Activated CD4-positive, alpha-beta T cell treated with anti-CD3 and anti-CD28 coated beads for 36 hours (primary cell): ENCODE measurements around the gene RHEBL1. TPM values are rescaled to one million over a fixed set of nuclear protein-coding genes. Genes with fewer than 3 reads are reported as not detected.

Source experiments
- ATAC-seq: fragments of 200-7000 bp; cut with Tn5 transposase; one replicate; pipeline ENCODE4 v1.10.0; 2021; ENCODE audit warnings: mild to moderate bottlenecking, moderate library complexity
- CTCF ChIA-PET: fragments of 350-600 bp; sonication (Branson Sonifier 250); formaldehyde crosslinking; loops from one replicate; lab custom pipeline; 2021; ENCODE audit warnings: antibody characterized with exemption; lab: Charles Lee
- POLR2A ChIA-PET: fragments of 350-600 bp; sonication (Branson Sonifier 250); formaldehyde crosslinking; loops from one replicate; lab custom pipeline; 2021; ENCODE audit warnings: antibody characterized with exemption, inconsistent platforms; lab: Charles Lee
- DNase-seq: peaks from one replicate; pipeline ENCODE4 v3.0.0-alpha.2; 2020
- H3K27ac Mint-ChIP-seq: one replicate; pipeline ENCODE4 v1.8.0; 2021; ENCODE audit warnings: mixed read lengths
- H3K27me3 Mint-ChIP-seq: one replicate; pipeline ENCODE4 v1.8.0; 2021; ENCODE audit warnings: mixed read lengths
- H3K36me3 Mint-ChIP-seq: one replicate; pipeline ENCODE4 v1.8.0; 2021; ENCODE audit warnings: low read depth, mixed read lengths
- H3K4me1 Mint-ChIP-seq: one replicate; pipeline ENCODE4 v1.8.0; 2021; ENCODE audit warnings: mixed read lengths
- H3K4me3 Mint-ChIP-seq: one replicate; pipeline ENCODE4 v1.8.0; 2021; ENCODE audit warnings: mild to moderate bottlenecking, moderate library complexity, mixed read lengths
- H3K9me3 Mint-ChIP-seq: one replicate; pipeline ENCODE4 v1.8.0; 2021; ENCODE audit warnings: low read depth, mixed read lengths
- intact Hi-C, 2 experiments: fragments of 100-400 bp; cut with DNase I in 1 of 2; cut with micrococcal nuclease in 1 of 2; formaldehyde crosslinking; loops; one replicate each; pipeline versions ENCODE4 v1.14.2 to v1.15.1; 2022 to 2024; cut with DNase I, micrococcal nuclease
- total RNA-seq, 2 experiments: library from RNA; stranded (reverse); gene quantifications; one replicate each; pipeline ENCODE4 v1.2.3, GENCODE V29; 2021

The RHEBL1 gene
- total RNA-seq, 2 experiments from 2014 or later = 6.7 to 13.3 TPM

- ChIA-PET POLR2A (no interaction called here), CTCF (interaction anchor here (0.6 to 9.1 kb wide), 24 partner anchors 10 to 558 kb away, joined by 3 to 124 read pairs (median 4); partner anchors contain the start of genes ARF3, LMBR1L, RHEBL1 and TUBA1A)
- no peaks in the 10 kb centered on the region for H3K9me3 Mint-ChIP-seq
- ATAC-seq (peak; percentile 76), DNase-seq (peak; percentile 80)
- H3K27me3 Mint-ChIP-seq = peaks cover 19% of the 10 kb centered on the region
- no peak overlapping the region for H3K27ac Mint-ChIP-seq
- no peak overlapping the region for H3K4me3 Mint-ChIP-seq
- intact Hi-C loops = loop anchor here (1.0 to 2.0 kb wide), 2 partner anchors 33 to 34 kb away; no protein-coding TSS in a partner anchor
- H3K4me1 Mint-ChIP-seq = peaks cover 8% of the 10 kb centered on the region
- H3K36me3 Mint-ChIP-seq = peaks cover 25% of the 10 kb centered on the region
Measured at GRCh38 chr12:49098035-49098451, 28.3 kb upstream of the RHEBL1 start.

DNA sequence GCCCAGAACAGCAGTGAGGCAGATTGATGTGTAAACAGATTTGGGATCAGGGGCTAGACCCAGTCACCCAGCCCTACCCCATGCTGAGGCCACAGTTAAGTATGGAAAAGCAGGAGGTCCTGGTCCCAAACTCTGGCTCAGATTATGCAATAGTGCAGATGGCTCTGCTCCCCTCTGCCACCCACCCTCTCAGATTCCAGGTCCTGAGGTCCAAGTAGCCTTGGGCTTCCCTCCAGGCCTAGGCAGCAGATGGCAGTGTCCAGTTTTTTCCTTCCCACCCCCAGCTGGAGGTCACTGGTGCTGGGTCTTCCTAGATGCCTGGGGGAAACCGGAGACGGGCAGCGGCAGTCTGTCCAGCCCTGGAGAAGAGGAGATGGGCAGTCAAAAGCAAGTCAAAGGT, 27.6 kb upstream of the RHEBL1 start:
- Mint-ChIP-seq H3K27ac (no peak overlapping the region), H3K27me3 (peaks cover 25% of the 10 kb centered on the region), H3K4me3 (no peak overlapping the region), H3K4me1 (peaks cover 8% of the 10 kb centered on the region), H3K36me3 (peaks cover 25% of the 10 kb centered on the region), H3K9me3 (no peaks in the 10 kb centered on the region)
- intact Hi-C loops = no loop called here
- ChIA-PET CTCF (interaction anchor here (1.0 to 9.1 kb wide), 11 partner anchors 10 to 138 kb away, joined by 4 to 124 read pairs (median 10); partner anchors contain the start of genes LMBR1L and RHEBL1), POLR2A (no interaction called here)
- DNase-seq = no peak
- no peak for ATAC-seq

GRCh38 chr12:49094975-49095365, 25.2 kb upstream of the RHEBL1 start:
- DNase-seq (no peak), ATAC-seq (no peak)
- Mint-ChIP-seq H3K4me3 (no peak overlapping the region), H3K27me3 (peaks cover 46% of the 10 kb centered on the region), H3K4me1 (peaks cover 29% of the 10 kb centered on the region), H3K9me3 (no peaks in the 10 kb centered on the region), H3K36me3 (peaks cover 15% of the 10 kb centered on the region), H3K27ac (no peak overlapping the region)
- intact Hi-C loops = loop anchor here in 1 of 2 experiments (5.0 kb wide), 2 partner anchors 98 to 113 kb away; partner anchors contain the start of gene DDN
- ChIA-PET CTCF (interaction anchor here (0.6 to 9.1 kb wide), 15 partner anchors 8 to 237 kb away, joined by 3 to 124 read pairs (median 3); partner anchors contain the start of genes LMBR1L and WNT1), POLR2A (interaction anchor here (0.6 to 1.9 kb wide), 4 partner anchors 32 to 638 kb away, joined by 3 to 5 read pairs (median 3); partner anchors contain the start of gene SPATS2)

DNA sequence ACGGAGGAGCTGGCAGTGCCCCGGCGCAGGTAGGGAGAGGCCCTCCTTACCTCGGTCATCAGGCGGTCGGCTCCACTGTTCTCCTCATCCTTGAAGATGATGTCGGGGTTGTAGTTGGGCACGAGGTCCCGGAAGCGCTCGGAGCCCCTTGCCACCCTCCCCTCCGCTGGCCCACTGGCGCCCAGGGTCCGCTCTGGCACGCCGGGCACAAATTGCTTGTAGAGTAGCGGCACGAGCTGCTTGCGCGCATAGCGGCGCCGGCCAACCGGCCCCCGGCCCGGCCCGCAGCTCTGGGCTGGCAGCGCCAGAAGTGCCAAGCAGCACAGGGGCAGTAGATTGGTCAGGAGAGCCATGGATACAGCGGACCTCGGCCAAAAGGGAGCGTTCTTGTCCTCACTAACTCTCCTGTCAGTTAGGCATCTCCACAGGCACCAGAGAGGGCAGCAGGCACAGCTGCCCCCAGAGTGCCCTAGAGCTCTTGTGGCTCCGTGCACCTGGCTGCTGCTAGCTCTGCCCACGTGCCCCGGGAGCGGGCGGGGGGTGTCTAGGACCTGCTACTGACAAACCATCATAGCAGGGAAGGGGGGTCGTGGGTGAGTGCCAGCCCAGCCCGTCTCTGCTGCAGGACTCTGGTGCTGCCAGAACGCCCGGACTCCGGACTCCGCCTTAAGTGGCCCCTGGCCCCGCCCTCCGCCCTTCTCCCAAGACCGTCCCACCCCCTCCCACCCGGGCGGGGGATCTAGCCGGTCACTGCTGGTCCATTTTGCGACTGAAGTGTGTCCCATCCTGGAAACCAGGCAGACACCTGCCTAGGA, 24.6 kb upstream of the RHEBL1 start, which contains the start of gene DHH:
Gene DHH (minus strand): TSS at position 642 of the 815 bp plus-strand sequence. CDS start 289 bp downstream, at position 353.
- no peak within 1 kb of the TSS for H3K27ac Mint-ChIP-seq
- CTCF ChIA-PET = interaction anchor here (0.7 to 9.1 kb wide), 21 partner anchors 9 to 237 kb away, joined by 3 to 124 read pairs (median 4); partner anchors contain the start of genes LMBR1L, RHEBL1 and WNT1
- DNase-seq = peak; percentile 16
- H3K9me3 Mint-ChIP-seq = no peaks in the 10 kb centered on the region
- ATAC-seq = no peak
- no peak within 1 kb of the TSS for H3K4me3 Mint-ChIP-seq
- peaks cover 32% of the 10 kb centered on the region for H3K4me1 Mint-ChIP-seq
- POLR2A ChIA-PET = interaction anchor here (0.5 to 1.9 kb wide), 7 partner anchors 33 to 638 kb away, joined by 3 to 7 read pairs (median 5); partner anchors contain the start of genes SPATS2 and TUBA1B
- H3K27me3 Mint-ChIP-seq = peaks cover 50% of the 10 kb centered on the region
- peaks cover 10% of the 10 kb centered on the region for H3K36me3 Mint-ChIP-seq
- intact Hi-C loops = loop anchor here in 1 of 2 experiments (5.0 kb wide), 2 partner anchors 97 to 112 kb away; partner anchors contain the start of gene DDN

GRCh38 chr12:49093792-49094159, 24.0 kb upstream of the RHEBL1 start:
- Mint-ChIP-seq H3K9me3 (no peaks in the 10 kb centered on the region), H3K4me3 (no peak overlapping the region), H3K36me3 (peaks cover 10% of the 10 kb centered on the region), H3K27me3 (peaks cover 55% of the 10 kb centered on the region), H3K27ac (no peak overlapping the region), H3K4me1 (peaks cover 33% of the 10 kb centered on the region)
- DNase-seq (no peak), ATAC-seq (no peak)
- CTCF ChIA-PET = interaction anchor here (0.6 to 9.1 kb wide), 21 partner anchors 8 to 531 kb away, joined by 3 to 124 read pairs (median 4); partner anchors contain the start of genes LMBR1L, RHEBL1, TUBA1A and WNT1
- intact Hi-C loops = loop anchor here in 1 of 2 experiments (5.0 kb wide), 2 partner anchors 96 to 111 kb away; partner anchors contain the start of gene DDN
- POLR2A ChIA-PET = interaction anchor here (0.5 to 1.9 kb wide), 4 partner anchors 33 to 94 kb away, joined by 5 to 7 read pairs (median 6); partner anchors contain the start of gene TUBA1B

DNA sequence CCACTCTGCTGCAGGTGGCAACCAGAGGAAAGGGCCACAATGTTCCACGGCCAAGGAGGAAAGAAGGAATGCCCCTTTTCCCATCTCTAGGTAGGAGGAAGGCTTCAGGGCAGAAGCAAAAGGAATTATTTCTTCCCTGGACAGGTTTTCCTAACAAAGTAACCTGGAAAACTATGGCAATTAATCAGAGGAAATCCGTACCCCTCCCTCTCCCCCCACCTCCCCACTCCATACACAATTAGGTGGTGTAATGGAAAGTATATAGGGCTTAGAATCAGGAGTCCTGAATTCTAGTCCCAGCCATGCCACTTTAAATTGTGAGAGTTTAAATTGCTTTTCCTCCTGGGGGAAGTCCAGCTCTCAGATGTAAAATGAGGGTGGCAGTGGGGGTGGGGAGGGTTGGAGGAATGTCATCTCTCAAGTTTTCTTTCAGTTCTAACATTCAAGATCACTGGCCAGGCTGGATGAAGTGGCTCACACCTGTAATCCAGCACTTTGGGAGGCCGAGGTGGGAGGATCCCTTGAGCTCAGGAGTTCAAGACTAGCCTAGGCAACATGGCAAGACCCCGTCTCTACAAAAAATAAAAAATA, 23.1 kb upstream of the RHEBL1 start:
- peaks cover 9% of the 10 kb centered on the region for H3K36me3 Mint-ChIP-seq
- intact Hi-C loops = loop anchor here (1.0 to 5.0 kb wide), 4 partner anchors 29 to 113 kb away; partner anchors contain the start of gene DDN (in 1 of the 2)
- H3K4me3 Mint-ChIP-seq = no peak overlapping the region
- ChIA-PET CTCF (interaction anchor here (0.5 to 6.0 kb wide), 26 partner anchors 8 to 532 kb away, joined by 3 to 43 read pairs (median 5); partner anchors contain the start of genes LMBR1L, RHEBL1 and TUBA1A), POLR2A (interaction anchor here (1.0 to 1.3 kb wide), 2 partner anchors 39 to 95 kb away, joined by 3 to 5 read pairs; partner anchors contain the start of gene TUBA1B)
- peaks cover 60% of the 10 kb centered on the region for H3K27me3 Mint-ChIP-seq
- DNase-seq = no peak
- no peak overlapping the region for H3K27ac Mint-ChIP-seq
- ATAC-seq = no peak
- no peaks in the 10 kb centered on the region for H3K9me3 Mint-ChIP-seq
- H3K4me1 Mint-ChIP-seq = peaks cover 39% of the 10 kb centered on the region

DNA sequence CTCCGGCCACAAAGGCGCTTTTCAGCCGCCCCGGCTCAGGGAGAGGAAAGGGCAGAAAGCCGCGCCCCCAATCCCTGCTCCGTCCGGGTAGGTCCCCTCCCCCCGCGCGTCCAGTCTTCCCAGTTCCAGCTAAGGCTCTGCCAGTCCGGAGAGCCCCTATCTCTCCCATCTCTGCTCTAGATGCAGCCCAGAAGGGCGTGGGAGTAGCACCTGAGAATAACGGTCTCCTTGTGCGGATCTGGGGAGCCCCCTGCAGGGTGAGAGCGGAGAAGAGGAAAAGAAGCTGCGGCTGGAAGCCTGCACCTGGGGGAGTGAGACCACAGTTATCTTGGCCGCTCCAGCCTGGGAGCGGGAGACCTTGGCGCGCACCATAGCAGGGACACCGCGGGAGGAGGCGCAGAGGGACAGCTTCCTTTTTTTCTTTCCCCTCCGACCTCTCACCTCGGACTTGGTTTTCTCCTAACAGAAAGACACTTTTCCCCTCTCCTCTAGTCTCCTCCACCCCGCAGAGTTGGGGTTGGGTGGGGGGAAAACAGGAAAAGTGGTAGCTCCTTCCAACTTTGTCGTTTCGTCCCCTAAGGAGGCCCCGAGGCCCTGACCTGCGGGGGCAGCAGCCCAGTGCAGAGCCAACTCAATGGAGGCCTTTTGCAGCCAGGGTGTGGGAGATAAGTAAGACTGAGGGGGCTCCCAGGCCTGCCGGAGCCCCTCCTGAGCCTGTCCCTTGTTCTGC, 22.5 kb upstream of the RHEBL1 start:
- Mint-ChIP-seq H3K4me3 (peak overlapping the region; percentile 12), H3K9me3 (no peaks in the 10 kb centered on the region), H3K4me1 (peaks cover 43% of the 10 kb centered on the region), H3K27ac (no peak overlapping the region), H3K27me3 (peaks cover 60% of the 10 kb centered on the region), H3K36me3 (peaks cover 7% of the 10 kb centered on the region)
- CTCF ChIA-PET = interaction anchor here (0.5 to 6.0 kb wide), 24 partner anchors 11 to 265 kb away, joined by 3 to 43 read pairs (median 4); partner anchors contain the start of genes DDN, LMBR1L, RHEBL1 and TUBA1A
- POLR2A ChIA-PET = interaction anchor here (1.0 kb wide), 1 partner anchor 39 kb away, joined by 3 read pairs; the partner anchor contains the start of gene TUBA1B
- intact Hi-C loops = loop anchor here (1.0 to 5.0 kb wide), 4 partner anchors 28 to 112 kb away; partner anchors contain the start of gene DDN (in 1 of the 2)
- DNase-seq (peak; percentile 81), ATAC-seq (peak; percentile 49)

GRCh38 chr12:49091836-49092085, 22.0 kb upstream of the RHEBL1 start:
- DNase-seq (no peak), ATAC-seq (no peak)
- ChIA-PET CTCF (interaction anchor here (0.7 to 6.0 kb wide), 15 partner anchors 11 to 265 kb away, joined by 3 to 43 read pairs (median 5); partner anchors contain the start of genes DDN, LMBR1L, RHEBL1 and TUBA1A), POLR2A (interaction anchor here (1.0 kb wide), 1 partner anchor 40 kb away, joined by 3 read pairs; the partner anchor contains the start of gene TUBA1B)
- intact Hi-C loops = loop anchor here (1.0 to 5.0 kb wide), 6 partner anchors 27 to 255 kb away; partner anchors contain the start of genes DDN (in 1 of the 2) and DNAJC22 (in 1 of the 2)
- no peaks in the 10 kb centered on the region for H3K9me3 Mint-ChIP-seq
- H3K36me3 Mint-ChIP-seq = peaks cover 7% of the 10 kb centered on the region
- H3K27ac Mint-ChIP-seq = no peak overlapping the region
- H3K27me3 Mint-ChIP-seq = peaks cover 62% of the 10 kb centered on the region
- H3K4me1 Mint-ChIP-seq = peaks cover 43% of the 10 kb centered on the region
- peak overlapping the region; percentile 12 for H3K4me3 Mint-ChIP-seq

DNA sequence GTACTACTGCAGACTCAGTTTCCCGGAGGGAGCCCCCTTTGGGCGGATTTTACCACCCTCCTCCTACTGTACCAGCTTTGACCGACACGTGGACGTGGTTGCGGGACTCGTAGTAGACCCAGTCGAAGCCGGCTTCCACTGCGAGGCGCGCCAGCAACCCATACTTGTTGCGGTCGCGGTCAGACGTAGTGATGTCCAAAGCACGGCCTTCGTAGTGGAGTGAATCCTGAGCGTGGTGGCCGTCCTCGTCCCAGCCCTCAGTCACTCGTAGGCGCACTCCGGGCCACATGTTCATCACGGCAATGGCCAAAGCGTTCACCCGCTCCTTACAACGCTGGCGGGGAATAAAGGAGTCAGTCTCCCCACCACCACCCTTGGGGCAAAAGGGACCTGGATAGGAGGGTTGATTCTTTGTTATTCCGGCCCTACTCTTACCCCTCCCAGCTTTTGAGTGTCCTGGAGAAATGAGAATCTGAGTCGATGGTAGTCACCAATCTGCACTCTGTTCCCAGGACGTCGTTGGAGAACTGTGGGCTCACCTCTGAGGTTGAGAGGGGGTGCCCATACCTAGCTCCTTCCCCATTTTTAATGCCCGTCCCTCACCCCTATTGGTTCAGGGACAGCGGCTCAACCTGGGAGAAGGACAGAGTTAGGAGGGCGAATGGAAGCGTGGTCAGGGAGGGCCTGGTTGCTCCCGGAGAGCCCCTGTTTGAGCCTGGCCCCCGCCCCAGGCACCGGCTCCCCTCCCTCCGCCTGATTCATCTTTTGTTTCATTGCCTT, 21.5 kb upstream of the RHEBL1 start:
- no peaks in the 10 kb centered on the region for H3K9me3 Mint-ChIP-seq
- POLR2A ChIA-PET = no interaction called here
- H3K27ac Mint-ChIP-seq = no peak overlapping the region
- no peak for ATAC-seq
- H3K27me3 Mint-ChIP-seq = peaks cover 64% of the 10 kb centered on the region
- peaks cover 43% of the 10 kb centered on the region for H3K4me1 Mint-ChIP-seq
- CTCF ChIA-PET = interaction anchor here (0.7 to 6.0 kb wide), 15 partner anchors 12 to 266 kb away, joined by 3 to 43 read pairs (median 4); partner anchors contain the start of genes DDN, LMBR1L, RHEBL1 and TUBA1A
- H3K4me3 Mint-ChIP-seq = peak overlapping the region; percentile 12
- peaks cover 3% of the 10 kb centered on the region for H3K36me3 Mint-ChIP-seq
- intact Hi-C loops = loop anchor here (1.0 to 5.0 kb wide), 4 partner anchors 94 to 255 kb away; partner anchors contain the start of genes DDN (in 1 of the 2) and DNAJC22 (in 1 of the 2)
- DNase-seq = peak; percentile 15
